ENCODE data around the gene TMPRSS2. TPM values are rescaled to one million over a fixed set of nuclear protein-coding genes. Genes with fewer than 3 reads are reported as not detected.
A peak's percentile ranks its signal among the peaks of the same experiment; 100 is the strongest.

TMPRSS2 gene
- total RNA-seq, 4 donors from 2014 or later = 14.2 to 47.3 (median 15.6) TPM

- no peaks in the 10 kb centered on the region for H3K27me3 ChIP-seq
- intact Hi-C loops (cut with DNase I) = no loop called here
- H3K9me3 ChIP-seq = no peaks in the 10 kb centered on the region
- H3K4me3 ChIP-seq (replicated peaks in 1 of 3) = no peak overlapping the region
- H3K36me3 ChIP-seq = peaks cover 0 to 26% of the 10 kb centered on the region in 2 donors
- WGBS, 2 donors = 87 to 92% methylated on average over 13 of the region's 15 CpGs
- TF ChIP-seq, protein P1, sequence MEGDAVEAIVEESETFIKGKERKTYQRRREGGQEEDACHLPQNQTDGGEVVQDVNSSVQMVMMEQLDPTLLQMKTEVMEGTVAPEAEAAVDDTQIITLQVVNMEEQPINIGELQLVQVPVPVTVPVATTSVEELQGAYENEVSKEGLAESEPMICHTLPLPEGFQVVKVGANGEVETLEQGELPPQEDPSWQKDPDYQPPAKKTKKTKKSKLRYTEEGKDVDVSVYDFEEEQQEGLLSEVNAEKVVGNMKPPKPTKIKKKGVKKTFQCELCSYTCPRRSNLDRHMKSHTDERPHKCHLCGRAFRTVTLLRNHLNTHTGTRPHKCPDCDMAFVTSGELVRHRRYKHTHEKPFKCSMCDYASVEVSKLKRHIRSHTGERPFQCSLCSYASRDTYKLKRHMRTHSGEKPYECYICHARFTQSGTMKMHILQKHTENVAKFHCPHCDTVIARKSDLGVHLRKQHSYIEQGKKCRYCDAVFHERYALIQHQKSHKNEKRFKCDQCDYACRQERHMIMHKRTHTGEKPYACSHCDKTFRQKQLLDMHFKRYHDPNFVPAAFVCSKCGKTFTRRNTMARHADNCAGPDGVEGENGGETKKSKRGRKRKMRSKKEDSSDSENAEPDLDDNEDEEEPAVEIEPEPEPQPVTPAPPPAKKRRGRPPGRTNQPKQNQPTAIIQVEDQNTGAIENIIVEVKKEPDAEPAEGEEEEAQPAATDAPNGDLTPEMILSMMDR (IDR thresholded peaks at IDR 0.05) = no peak
- no peak for TF ChIP-seq POLR2A (IDR thresholded peaks at IDR 0.05)
- peaks cover 5 to 16% of the 10 kb centered on the region in 2 donors for H3K4me1 ChIP-seq
- DNase-seq = no peak
- no peak overlapping the region for H3K27ac ChIP-seq
Observed at GRCh38 chr21:41475714-41476420, 32.1 kb downstream of the TMPRSS2 start.

DNA sequence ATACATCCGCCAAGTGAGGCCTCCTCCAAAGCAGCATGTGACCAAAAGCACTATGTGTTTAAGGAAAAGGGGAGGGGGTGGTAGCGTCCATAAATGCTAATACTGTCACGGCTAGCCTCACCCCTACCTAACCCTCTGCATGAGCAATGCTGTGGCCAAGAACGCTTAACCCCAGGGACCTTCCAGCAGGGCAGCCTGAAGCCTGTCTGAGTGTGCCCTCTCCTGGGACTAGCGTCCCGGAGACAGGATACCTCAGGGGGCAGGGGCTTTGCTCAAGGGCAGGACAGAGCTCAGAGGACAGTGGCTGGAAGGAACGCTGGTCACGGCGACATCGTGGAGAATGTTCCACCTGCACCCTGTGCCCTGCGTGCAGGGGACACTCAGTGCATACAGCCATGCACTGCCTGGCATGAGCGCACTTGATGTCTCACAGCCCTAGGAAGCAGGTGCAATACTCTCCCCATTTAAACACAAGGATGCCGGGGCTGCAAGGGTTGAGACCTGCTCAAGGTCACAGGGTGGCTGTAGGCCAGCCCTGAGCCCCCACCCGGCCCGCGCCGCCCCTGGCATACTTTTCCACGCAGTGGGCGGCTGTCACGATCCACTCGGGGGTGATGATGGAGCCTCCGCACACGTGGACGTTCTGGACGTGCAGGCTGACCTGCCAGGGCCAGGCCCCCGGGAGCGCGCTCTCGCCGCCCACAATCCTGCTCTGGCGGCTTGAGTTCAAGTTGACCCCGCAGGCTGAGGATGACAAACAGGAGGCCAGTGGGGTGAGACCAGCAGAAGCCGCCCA lies 35.0 kb downstream of the TMPRSS2 start:
- Histone ChIP-seq H3K4me3 (replicated peaks in 1 of 3) (no peak overlapping the region), H3K36me3 (peaks cover 0 to 31% of the 10 kb centered on the region in 2 donors)
- no peak for TF ChIP-seq POLR2A (IDR thresholded peaks at IDR 0.05)
- TF ChIP-seq, protein P1 (IDR thresholded peaks at IDR 0.05) = no peak

DNA sequence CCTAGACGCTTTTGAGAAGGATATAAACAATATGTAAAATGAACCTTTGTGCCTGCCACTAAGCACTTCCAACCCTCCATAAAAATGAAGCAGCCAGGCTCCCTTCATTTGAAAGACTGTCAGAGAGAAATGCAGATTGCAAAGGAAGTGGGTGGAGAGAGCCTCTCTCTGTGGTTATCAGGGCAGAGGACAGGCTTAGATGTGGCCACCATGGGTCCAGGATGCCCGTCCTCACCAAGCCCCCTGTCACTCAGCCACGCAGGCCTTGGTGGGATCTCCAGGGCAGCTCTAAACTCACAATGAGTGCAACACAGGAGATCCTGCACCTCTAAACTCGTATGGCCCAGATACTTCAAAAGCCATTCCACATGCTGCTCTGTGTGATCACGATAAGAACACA lies 37.9 kb downstream of the TMPRSS2 start:
- 69 to 71% methylated on average over 5 of the region's 5 CpGs for WGBS, 2 donors

More for the DNA sequence above, 35.0 kb downstream of the TMPRSS2 start:
- 90 to 91% methylated on average over 12 to 25 of the region's 33 CpGs for WGBS, 2 donors
- intact Hi-C loops (cut with DNase I) = no loop called here
- DNase-seq = no peak
- Histone ChIP-seq H3K4me1 (peaks cover 9 to 12% of the 10 kb centered on the region in 2 donors), H3K27me3 (no peaks in the 10 kb centered on the region), H3K27ac (no peak overlapping the region), H3K9me3 (no peaks in the 10 kb centered on the region)

GRCh38 chr21:41466024-41466820 lies 41.7 kb downstream of the TMPRSS2 start:
- intact Hi-C loops (cut with DNase I) = no loop called here
- Histone ChIP-seq H3K27ac (peak overlapping the region; percentile 75 to 92 (median 80)), H3K9me3 (no peaks in the 10 kb centered on the region), H3K4me3 (replicated peaks in 1 of 3) (no peak overlapping the region), H3K4me1 (peaks cover 39 to 40% of the 10 kb centered on the region in 2 donors), H3K36me3 (peaks cover 0 to 18% of the 10 kb centered on the region in 2 donors), H3K27me3 (no peaks in the 10 kb centered on the region)
- peak; percentile 33 to 60 for DNase-seq
- TF ChIP-seq POLR2A (IDR thresholded peaks at IDR 0.05) = no peak
- TF ChIP-seq, protein P1 (IDR thresholded peaks at IDR 0.05) = no peak
- 71 to 80% methylated on average over 21 to 23 of the region's 23 CpGs for WGBS, 2 donors

More for the DNA sequence above, 37.9 kb downstream of the TMPRSS2 start:
- TF ChIP-seq, protein P1 (IDR thresholded peaks at IDR 0.05) = no peak
- TF ChIP-seq POLR2A (IDR thresholded peaks at IDR 0.05) = no peak
- no peaks in the 10 kb centered on the region for H3K27me3 ChIP-seq
- intact Hi-C loops (cut with DNase I) = no loop called here
- peaks cover 30 to 33% of the 10 kb centered on the region in 2 donors for H3K4me1 ChIP-seq
- H3K4me3 ChIP-seq (replicated peaks in 1 of 3) = no peak overlapping the region
- no peak overlapping the region for H3K27ac ChIP-seq
- DNase-seq = no peak
- H3K9me3 ChIP-seq = no peaks in the 10 kb centered on the region
- peaks cover 0 to 18% of the 10 kb centered on the region in 2 donors for H3K36me3 ChIP-seq

Measured in thyroid gland (tissue), 4 donors.